Body of pancreas (tissue), 4 donors: ENCODE results near the gene KRT20. TPM values are rescaled to one million over a fixed set of nuclear protein-coding genes. Genes with fewer than 3 reads are reported as not detected.

Experiments
- ATAC-seq: fragments of 150-250 bp; one replicate; pipeline ENCODE4 v1.9.1; 2016
- DNase-seq, 4 donors: peaks; one replicate each; pipeline ENCODE4 v3.0.0-alpha.2; 2019
- H3K27ac ChIP-seq, 4 donors: fragments of 200-600 bp; sonication (generic); 1 replicate in 3 of 4; 2 replicates in 1 of 4; pipeline versions ENCODE4 v1.5.1 to v1.6.1; 2016 to 2019; ENCODE audit warnings: mild to moderate bottlenecking in 1 of 4, mixed read lengths in 1 of 4, moderate library complexity in 1 of 4
- H3K27me3 ChIP-seq, 2 donors: fragments of 200-600 bp; sonication (generic); one replicate each; pipeline ENCODE4 v1.6.0; 2016; ENCODE audit warnings: mild to moderate bottlenecking in 1 of 2
- H3K36me3 ChIP-seq, 2 donors: fragments of 200-600 bp; sonication (generic); replicated peaks in 1 of 2; 2 replicates each; pipeline ENCODE4 v1.5.1; 2016; ENCODE audit warnings: low read depth in 2 of 2; ENCODE audit not compliant: insufficient read depth in 1 of 2
- H3K4me1 ChIP-seq: fragments of 200-600 bp; sonication (generic); one replicate; pipeline ENCODE4 v1.6.0; 2016
- H3K4me3 ChIP-seq, 2 donors: fragments of 200-600 bp; sonication (generic); 1 replicate in 1 of 2; 2 replicates in 1 of 2; pipeline ENCODE4 v1.5.1; 2016 to 2019
- H3K9me3 ChIP-seq, 3 donors: fragments of 200-600 bp; sonication (generic); 1 replicate in 2 of 3; 2 replicates in 1 of 3; pipeline ENCODE4 v1.5.1; 2016
- POLR2A ChIP-seq, 3 donors: fragments of 450-650 bp; IDR thresholded peaks; one replicate each; pipeline ENCODE4 v1.6.1; 2016; ENCODE audit warnings: antibody characterized with exemption in 3 of 3, mild to moderate bottlenecking in 2 of 3
- WGBS, 2 donors: methylation state at CpG; one replicate each; pipeline ENCODE4 v1.1.5; 2017; 5-methylcytosine and 5-hydroxymethylcytosine counted together
- intact Hi-C: fragments of 100-400 bp; cut with DNase I; formaldehyde crosslinking; loops from one replicate; pipeline ENCODE4 v1.15.1; 2023
- total RNA-seq, 2 donors: library from RNA; depleted of rRNA; stranded (reverse); fragments of >200 nt; gene quantifications; one replicate each; pipeline ENCODE4 v1.1.0, GENCODE V29; 2016
- TF ChIP-seq, protein P1 (sequence below), 7 experiments: fragments of 450-650 bp in 4 of 7; fragments of 200-600 bp in 3 of 7; sonication (generic) in 3 of 7; IDR thresholded peaks; one replicate each; pipeline ENCODE4 v1.5.1; 2016 to 2019; ENCODE audit warnings: antibody characterized with exemption in 7 of 7

Gene KRT20
- total RNA-seq, 2 donors from 2014 or later = not detected

DNA sequence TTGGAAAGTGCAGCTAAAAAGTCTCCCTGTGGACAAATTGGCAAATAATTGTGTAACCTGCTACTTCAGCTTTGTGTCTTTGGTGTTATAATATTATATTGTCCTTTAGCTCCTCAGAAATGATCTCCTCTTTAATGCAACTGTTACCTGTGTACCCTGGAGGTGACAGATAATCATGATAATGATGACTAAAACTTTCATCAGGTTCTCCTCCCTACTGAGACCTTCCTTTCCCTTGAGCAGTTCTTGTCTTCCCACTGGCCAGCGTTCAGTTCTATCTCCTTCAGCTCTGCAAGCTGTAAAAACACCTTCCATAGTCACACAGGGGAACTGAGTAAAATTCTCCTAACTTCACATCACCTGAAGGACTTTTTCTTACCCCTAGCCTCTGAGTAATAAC, 32.7 kb downstream of the KRT20 start:
- intact Hi-C loops = no loop called here
- Histone ChIP-seq H3K4me1 (peaks cover 5% of the 10 kb centered on the region), H3K36me3 (no peaks in the 10 kb centered on the region), H3K9me3 (no peaks in the 10 kb centered on the region), H3K27ac (no peak overlapping the region), H3K27me3 (no peaks in the 10 kb centered on the region), H3K4me3 (no peak overlapping the region)
- 59 to 65% methylated on average over 1 of the region's 1 CpG for WGBS, 2 donors
- no peak for ATAC-seq
- no peak for TF ChIP-seq POLR2A (IDR thresholded peaks at IDR 0.05)
- no peak for DNase-seq

DNA sequence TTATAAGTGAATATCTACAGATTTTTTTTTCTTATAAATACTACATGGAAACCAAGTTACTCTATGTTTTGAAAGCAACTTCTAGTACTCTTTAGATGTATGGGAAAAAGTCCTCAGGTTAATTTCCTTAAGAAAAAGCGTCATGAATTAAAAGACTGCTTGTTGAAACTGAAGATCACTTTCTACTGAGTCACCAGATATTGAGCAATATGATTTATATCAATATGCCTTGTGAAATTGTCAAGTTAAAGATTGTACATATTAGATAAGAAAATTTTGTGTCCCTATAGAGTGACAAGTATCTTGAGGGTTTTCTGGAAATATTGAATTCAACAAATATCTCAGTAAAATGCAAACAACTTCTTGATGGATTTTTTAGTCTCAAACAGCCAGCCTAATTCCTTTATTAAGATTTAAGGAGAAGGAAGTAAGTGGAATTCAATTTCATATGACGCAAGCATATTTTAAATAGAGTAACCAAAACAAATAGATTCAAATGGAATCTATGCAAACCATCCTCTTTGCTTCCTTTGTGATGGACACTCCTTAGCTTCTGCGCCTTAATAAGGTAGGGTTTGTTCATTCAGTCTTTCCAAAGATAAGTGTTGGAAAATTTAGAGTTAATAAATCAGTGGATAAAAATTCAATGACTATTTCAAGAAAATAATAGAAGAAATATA, 34.6 kb downstream of the KRT20 start:
- ATAC-seq (no peak), DNase-seq (no peak)
- Histone ChIP-seq H3K4me3 (no peak overlapping the region), H3K4me1 (peaks cover 5% of the 10 kb centered on the region), H3K36me3 (no peaks in the 10 kb centered on the region), H3K9me3 (no peaks in the 10 kb centered on the region), H3K27ac (no peak overlapping the region), H3K27me3 (no peaks in the 10 kb centered on the region)
- TF ChIP-seq POLR2A (IDR thresholded peaks at IDR 0.05) = no peak
- TF ChIP-seq, protein P1, sequence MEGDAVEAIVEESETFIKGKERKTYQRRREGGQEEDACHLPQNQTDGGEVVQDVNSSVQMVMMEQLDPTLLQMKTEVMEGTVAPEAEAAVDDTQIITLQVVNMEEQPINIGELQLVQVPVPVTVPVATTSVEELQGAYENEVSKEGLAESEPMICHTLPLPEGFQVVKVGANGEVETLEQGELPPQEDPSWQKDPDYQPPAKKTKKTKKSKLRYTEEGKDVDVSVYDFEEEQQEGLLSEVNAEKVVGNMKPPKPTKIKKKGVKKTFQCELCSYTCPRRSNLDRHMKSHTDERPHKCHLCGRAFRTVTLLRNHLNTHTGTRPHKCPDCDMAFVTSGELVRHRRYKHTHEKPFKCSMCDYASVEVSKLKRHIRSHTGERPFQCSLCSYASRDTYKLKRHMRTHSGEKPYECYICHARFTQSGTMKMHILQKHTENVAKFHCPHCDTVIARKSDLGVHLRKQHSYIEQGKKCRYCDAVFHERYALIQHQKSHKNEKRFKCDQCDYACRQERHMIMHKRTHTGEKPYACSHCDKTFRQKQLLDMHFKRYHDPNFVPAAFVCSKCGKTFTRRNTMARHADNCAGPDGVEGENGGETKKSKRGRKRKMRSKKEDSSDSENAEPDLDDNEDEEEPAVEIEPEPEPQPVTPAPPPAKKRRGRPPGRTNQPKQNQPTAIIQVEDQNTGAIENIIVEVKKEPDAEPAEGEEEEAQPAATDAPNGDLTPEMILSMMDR (IDR thresholded peaks at IDR 0.05) = no peak
- 78 to 83% methylated on average over 3 of the region's 3 CpGs for WGBS, 2 donors
- intact Hi-C loops = no loop called here

DNA sequence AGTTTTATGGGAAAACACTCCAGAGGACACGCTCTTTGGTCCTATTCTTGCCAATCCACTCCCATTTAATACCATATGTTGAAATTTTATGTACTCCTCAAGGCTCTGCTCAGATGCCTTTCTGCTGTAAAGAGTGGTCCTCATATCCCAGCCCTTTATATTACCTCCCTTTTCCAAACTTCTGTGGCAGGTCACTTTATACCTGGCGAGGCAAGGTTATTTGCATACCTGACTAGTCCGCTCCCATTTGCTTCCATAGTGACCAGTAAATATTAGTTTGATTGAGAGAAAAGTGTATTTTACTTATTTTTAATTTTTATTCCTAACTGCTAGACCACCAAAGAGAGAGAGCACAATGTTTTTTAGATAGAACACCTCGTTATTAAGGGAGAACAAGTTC, 35.3 kb downstream of the KRT20 start:
- no peak for TF ChIP-seq POLR2A (IDR thresholded peaks at IDR 0.05)
- TF ChIP-seq, protein P1 (IDR thresholded peaks at IDR 0.05) = no peak
- Histone ChIP-seq H3K36me3 (no peaks in the 10 kb centered on the region), H3K4me3 (no peak overlapping the region), H3K27ac (no peak overlapping the region), H3K4me1 (peaks cover 5% of the 10 kb centered on the region), H3K9me3 (no peaks in the 10 kb centered on the region), H3K27me3 (no peaks in the 10 kb centered on the region)
- no peak for ATAC-seq
- no peak for DNase-seq
- 75 to 80% methylated on average over 4 of the region's 4 CpGs for WGBS, 2 donors
- intact Hi-C loops = no loop called here

DNA sequence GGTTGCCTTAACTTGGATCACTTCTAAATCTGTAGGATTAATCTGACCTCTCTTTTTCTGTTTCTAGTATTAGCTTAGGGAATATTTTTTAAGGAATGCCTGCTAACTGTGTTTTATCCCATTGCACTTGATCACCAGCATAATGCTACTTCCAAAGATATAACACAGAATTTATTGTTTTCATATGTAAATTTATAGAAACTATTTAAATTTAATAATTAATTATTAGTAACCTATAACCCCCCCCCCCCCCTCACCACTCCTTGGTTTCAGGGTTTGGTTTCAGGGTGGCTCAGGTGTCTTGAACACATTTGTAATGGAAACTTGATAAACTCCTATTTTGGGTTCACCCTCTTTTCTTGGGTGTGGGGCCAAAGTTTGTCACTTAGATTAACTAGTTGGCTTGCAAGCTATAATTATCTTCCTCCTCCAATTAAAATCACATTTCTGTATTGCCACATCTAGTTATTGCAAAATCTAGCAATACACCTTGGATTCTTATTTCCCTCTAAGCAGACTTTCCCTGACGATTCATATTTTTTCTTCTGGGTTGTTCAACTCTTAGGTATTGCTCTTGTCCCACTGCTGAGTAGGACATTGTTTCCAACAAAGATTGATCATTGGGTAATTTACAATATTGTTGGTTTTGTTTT, 36.3 kb downstream of the KRT20 start:
- no peaks in the 10 kb centered on the region for H3K9me3 ChIP-seq
- no peaks in the 10 kb centered on the region for H3K27me3 ChIP-seq
- ATAC-seq (no peak), DNase-seq (no peak)
- H3K4me1 ChIP-seq = no peaks in the 10 kb centered on the region
- H3K4me3 ChIP-seq = no peak overlapping the region
- H3K36me3 ChIP-seq = no peaks in the 10 kb centered on the region
- no peak for TF ChIP-seq POLR2A (IDR thresholded peaks at IDR 0.05)
- TF ChIP-seq, protein P1 (IDR thresholded peaks at IDR 0.05) = no peak
- H3K27ac ChIP-seq = no peak overlapping the region
- intact Hi-C loops = no loop called here
- 37 to 53% methylated on average over 1 of the region's 1 CpG for WGBS, 2 donors

DNA sequence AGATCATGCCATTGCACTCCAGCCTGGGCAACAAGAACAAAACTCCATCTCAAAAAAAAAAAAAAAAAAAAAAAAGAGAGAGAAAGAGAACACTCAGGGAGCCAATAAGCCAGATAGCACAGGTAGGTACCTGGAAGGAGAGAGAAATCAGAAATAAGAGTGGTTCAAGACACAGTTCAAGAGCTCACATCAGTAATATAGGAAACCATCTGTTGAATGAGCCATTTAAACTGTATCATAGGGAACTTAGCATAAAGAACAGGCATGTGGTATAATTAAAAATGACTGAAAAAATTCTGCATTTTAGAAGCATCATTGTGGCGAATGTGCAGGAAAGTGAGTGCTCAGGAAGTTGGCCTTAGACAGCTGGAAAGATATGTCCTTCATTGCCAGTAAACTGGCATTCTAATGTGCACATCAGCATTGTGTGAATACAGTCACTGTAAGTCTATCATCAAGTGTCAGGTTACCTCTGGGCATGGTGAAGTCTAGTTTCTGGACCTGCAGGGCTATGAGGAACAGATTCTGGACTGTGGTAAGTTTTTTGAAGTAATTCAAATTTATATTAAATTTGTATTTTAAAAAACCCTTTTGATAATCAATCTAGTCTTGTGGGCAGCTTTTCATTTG, 38.4 kb downstream of the KRT20 start:
- H3K27ac ChIP-seq = no peak overlapping the region
- no peaks in the 10 kb centered on the region for H3K36me3 ChIP-seq
- 75 to 77% methylated on average over 1 of the region's 1 CpG for WGBS, 2 donors
- H3K27me3 ChIP-seq = no peaks in the 10 kb centered on the region
- intact Hi-C loops = no loop called here
- TF ChIP-seq, protein P1 (IDR thresholded peaks at IDR 0.05) = no peak
- no peak for TF ChIP-seq POLR2A (IDR thresholded peaks at IDR 0.05)
- ATAC-seq = no peak
- DNase-seq = no peak
- H3K4me3 ChIP-seq = no peak overlapping the region
- H3K9me3 ChIP-seq = no peaks in the 10 kb centered on the region
- H3K4me1 ChIP-seq = no peaks in the 10 kb centered on the region
